Esophagus squamous epithelium (tissue), 5 donors: ENCODE results near the gene TP53. TPM values are rescaled to one million over a fixed set of nuclear protein-coding genes. Genes with fewer than 3 reads are reported as not detected.
"Not testable (repeated sequence)": the region's sequence is repeated elsewhere in the genome, so short reads cannot be mapped to it uniquely, and the experiment has no call there.

Experiments
- DNase-seq: peaks from one replicate; lab custom pipeline; 2025; lab: John Stamatoyannopoulos, UW
- H3K27ac ChIP-seq, 4 donors: fragments of 200-600 bp; sonication (generic); one replicate each; pipeline ENCODE4 v1.5.1; 2016 to 2019; ENCODE audit warnings: mild to moderate bottlenecking in 1 of 4
- H3K27me3 ChIP-seq, 4 donors: fragments of 200-600 bp; sonication (generic); 1 replicate in 3 of 4; 2 replicates in 1 of 4; pipeline versions ENCODE4 v1.5.1 to v1.6.0; 2017 to 2021; ENCODE audit warnings: antibody characterized with exemption in 1 of 4
- H3K36me3 ChIP-seq, 3 donors: fragments of 200-600 bp; sonication (generic); one replicate each; pipeline ENCODE4 v1.5.1; 2016 to 2019
- H3K4me1 ChIP-seq, 3 donors: fragments of 200-600 bp; sonication (generic); one replicate each; pipeline ENCODE4 v1.5.1; 2017 to 2019
- H3K4me3 ChIP-seq, 4 donors: fragments of 200-600 bp; sonication (generic); 1 replicate in 3 of 4; 2 replicates in 1 of 4; pipeline ENCODE4 v1.5.1; 2016 to 2019; ENCODE audit warnings: mild to moderate bottlenecking in 2 of 4, moderate library complexity in 1 of 4
- H3K9me3 ChIP-seq, 3 donors: fragments of 200-600 bp; sonication (generic); one replicate each; pipeline ENCODE4 v1.5.1; 2016 to 2019
- CTCF ChIP-seq, 6 experiments: fragments of 450-650 bp in 4 of 6; fragments of 200-600 bp in 2 of 6; sonication (generic) in 2 of 6; IDR thresholded peaks; one replicate each; pipeline ENCODE4 v1.5.1; 2016 to 2019; ENCODE audit warnings: antibody characterized with exemption in 6 of 6, mild to moderate bottlenecking in 4 of 6, moderate library complexity in 4 of 6
- POLR2A ChIP-seq, 4 donors: fragments of 450-650 bp; IDR thresholded peaks; one replicate each; pipeline ENCODE4 v1.6.1; 2017; ENCODE audit warnings: antibody characterized with exemption in 4 of 4, mild to moderate bottlenecking in 4 of 4, moderate library complexity in 3 of 4
- WGBS, 2 donors: methylation state at CpG; one replicate each; pipeline ENCODE4 v1.1.5; 2018; 5-methylcytosine and 5-hydroxymethylcytosine counted together
- intact Hi-C: fragments of 100-400 bp; cut with DNase I; formaldehyde crosslinking; loops from one replicate; pipeline ENCODE4 v1.15.0; 2022
- total RNA-seq, 4 donors: library from RNA; depleted of rRNA; stranded (reverse); fragments of >200 nt; gene quantifications; one replicate each; pipeline ENCODE4 v1.1.0, GENCODE V29; 2016
- donor health status: DM: yes; HTN: yes; CAD: no.

The TP53 gene
- total RNA-seq, 4 donors from 2014 or later, result 26.6 to 35.1 (median 33.9) TPM

GRCh38 chr17:7646457-7646856 lies 40.8 kb downstream of the TP53 start:
- WGBS, 2 donors, result 72 to 75% methylated on average over 5 to 7 of the region's 9 CpGs
- no peaks in the 10 kb centered on the region for H3K9me3 ChIP-seq
- H3K36me3 ChIP-seq, result no peaks in the 10 kb centered on the region
- H3K27ac ChIP-seq, result no peak overlapping the region
- no peak overlapping the region for H3K4me3 ChIP-seq
- H3K4me1 ChIP-seq, result peaks cover 8 to 16% (median 14%) of the 10 kb centered on the region in 3 donors
- intact Hi-C loops, result no loop called here
- H3K27me3 ChIP-seq, result peaks cover 0 to 37% (median 4%) of the 10 kb centered on the region in 4 donors
- TF ChIP-seq POLR2A (IDR thresholded peaks at IDR 0.05) (no peak), CTCF (IDR thresholded peaks at IDR 0.05) (no peak)
- DNase-seq, result no peak

- intact Hi-C loops, result no loop called here
- H3K36me3 ChIP-seq, result no peaks in the 10 kb centered on the region
- DNase-seq, result no peak
- WGBS, 2 donors, result 61 to 84% methylated on average over 4 of the region's 4 CpGs
- no peaks in the 10 kb centered on the region for H3K9me3 ChIP-seq
- TF ChIP-seq POLR2A (IDR thresholded peaks at IDR 0.05) (no peak), CTCF (IDR thresholded peaks at IDR 0.05) (no peak)
- no peaks in the 10 kb centered on the region for H3K4me1 ChIP-seq
- no peak overlapping the region for H3K4me3 ChIP-seq
- no peak overlapping the region for H3K27ac ChIP-seq
- H3K27me3 ChIP-seq, result peaks cover 0 to 20% (median 0%) of the 10 kb centered on the region in 4 donors
Observed at GRCh38 chr17:7644775-7645174, 42.5 kb downstream of the TP53 start.

- intact Hi-C loops, H3K4me3 ChIP-seq, H3K27ac ChIP-seq, H3K9me3 ChIP-seq, H3K27me3 ChIP-seq, DNase-seq, H3K36me3 ChIP-seq, H3K4me1 ChIP-seq: not testable (repeated sequence)
- WGBS, 2 donors, result 51 to 55% methylated on average over 5 to 6 of the region's 7 CpGs
Observed at GRCh38 chr17:7641635-7642034, 45.7 kb downstream of the TP53 start.

- DNase-seq, result no peak
- WGBS, 2 donors, result 91 to 93% methylated on average over 3 to 13 of the region's 26 CpGs
- Histone ChIP-seq H3K27me3 (peaks cover 0 to 8% (median 0%) of the 10 kb centered on the region in 4 donors), H3K27ac (no peak overlapping the region), H3K36me3 (no peaks in the 10 kb centered on the region), H3K4me1 (no peaks in the 10 kb centered on the region), H3K9me3 (no peaks in the 10 kb centered on the region), H3K4me3 (no peak overlapping the region)
- intact Hi-C loops, result no loop called here
- no peak for TF ChIP-seq CTCF (IDR thresholded peaks at IDR 0.05)
- no peak for TF ChIP-seq POLR2A (IDR thresholded peaks at IDR 0.05)
Observed at GRCh38 chr17:7640783-7641182, 46.5 kb downstream of the TP53 start.

GRCh38 chr17:7636163-7636562 lies 51.1 kb downstream of the TP53 start:
- H3K36me3 ChIP-seq, result no peaks in the 10 kb centered on the region
- no peaks in the 10 kb centered on the region for H3K4me1 ChIP-seq
- intact Hi-C loops, result no loop called here
- TF ChIP-seq POLR2A (IDR thresholded peaks at IDR 0.05) (no peak), CTCF (IDR thresholded peaks at IDR 0.05) (no peak)
- 62 to 65% methylated on average over 5 of the region's 5 CpGs for WGBS, 2 donors
- no peak for DNase-seq
- H3K27ac ChIP-seq, result no peak overlapping the region
- no peaks in the 10 kb centered on the region for H3K9me3 ChIP-seq
- H3K27me3 ChIP-seq, result no peaks in the 10 kb centered on the region
- no peak overlapping the region for H3K4me3 ChIP-seq

GRCh38 chr17:7634384-7634783 lies 52.9 kb downstream of the TP53 start:
- 13 to 48% methylated on average over 3 to 5 of the region's 5 CpGs for WGBS, 2 donors
- H3K36me3 ChIP-seq, result no peaks in the 10 kb centered on the region
- no peak for DNase-seq
- no peak overlapping the region for H3K4me3 ChIP-seq
- no peaks in the 10 kb centered on the region for H3K9me3 ChIP-seq
- TF ChIP-seq CTCF (IDR thresholded peaks at IDR 0.05) (peak in 4 of 6 experiments; percentile 8 to 41 (median 15)), POLR2A (IDR thresholded peaks at IDR 0.05) (no peak)
- no peaks in the 10 kb centered on the region for H3K4me1 ChIP-seq
- intact Hi-C loops, result no loop called here
- H3K27me3 ChIP-seq, result no peaks in the 10 kb centered on the region
- no peak overlapping the region for H3K27ac ChIP-seq
